ENCODE measurements around the gene PDCD7. TPM values are rescaled to one million over a fixed set of nuclear protein-coding genes. Genes with fewer than 3 reads are reported as not detected.

The PDCD7 gene
- total RNA-seq, 1 experiment from 2014 or later: 19.7 TPM

- H3K27ac ChIP-seq (ENCODE audit: low read length): no peak overlapping the region
- TF ChIP-seq, protein P1, sequence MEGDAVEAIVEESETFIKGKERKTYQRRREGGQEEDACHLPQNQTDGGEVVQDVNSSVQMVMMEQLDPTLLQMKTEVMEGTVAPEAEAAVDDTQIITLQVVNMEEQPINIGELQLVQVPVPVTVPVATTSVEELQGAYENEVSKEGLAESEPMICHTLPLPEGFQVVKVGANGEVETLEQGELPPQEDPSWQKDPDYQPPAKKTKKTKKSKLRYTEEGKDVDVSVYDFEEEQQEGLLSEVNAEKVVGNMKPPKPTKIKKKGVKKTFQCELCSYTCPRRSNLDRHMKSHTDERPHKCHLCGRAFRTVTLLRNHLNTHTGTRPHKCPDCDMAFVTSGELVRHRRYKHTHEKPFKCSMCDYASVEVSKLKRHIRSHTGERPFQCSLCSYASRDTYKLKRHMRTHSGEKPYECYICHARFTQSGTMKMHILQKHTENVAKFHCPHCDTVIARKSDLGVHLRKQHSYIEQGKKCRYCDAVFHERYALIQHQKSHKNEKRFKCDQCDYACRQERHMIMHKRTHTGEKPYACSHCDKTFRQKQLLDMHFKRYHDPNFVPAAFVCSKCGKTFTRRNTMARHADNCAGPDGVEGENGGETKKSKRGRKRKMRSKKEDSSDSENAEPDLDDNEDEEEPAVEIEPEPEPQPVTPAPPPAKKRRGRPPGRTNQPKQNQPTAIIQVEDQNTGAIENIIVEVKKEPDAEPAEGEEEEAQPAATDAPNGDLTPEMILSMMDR (IDR thresholded peaks at IDR 0.05): no peak
- TF ChIP-seq POLR2AphosphoS5 (IDR thresholded peaks at IDR 0.05; ENCODE audit: low read depth, low read length) (no peak), SIN3A (IDR thresholded peaks at IDR 0.05; ENCODE audit: borderline replicate concordance, insufficient read depth, low read depth, low read length) (no peak), TCF7L2 (IDR thresholded peaks at IDR 0.05; ENCODE audit: low read depth, low read length) (no peak)
- TF ChIP-seq, protein P2, sequence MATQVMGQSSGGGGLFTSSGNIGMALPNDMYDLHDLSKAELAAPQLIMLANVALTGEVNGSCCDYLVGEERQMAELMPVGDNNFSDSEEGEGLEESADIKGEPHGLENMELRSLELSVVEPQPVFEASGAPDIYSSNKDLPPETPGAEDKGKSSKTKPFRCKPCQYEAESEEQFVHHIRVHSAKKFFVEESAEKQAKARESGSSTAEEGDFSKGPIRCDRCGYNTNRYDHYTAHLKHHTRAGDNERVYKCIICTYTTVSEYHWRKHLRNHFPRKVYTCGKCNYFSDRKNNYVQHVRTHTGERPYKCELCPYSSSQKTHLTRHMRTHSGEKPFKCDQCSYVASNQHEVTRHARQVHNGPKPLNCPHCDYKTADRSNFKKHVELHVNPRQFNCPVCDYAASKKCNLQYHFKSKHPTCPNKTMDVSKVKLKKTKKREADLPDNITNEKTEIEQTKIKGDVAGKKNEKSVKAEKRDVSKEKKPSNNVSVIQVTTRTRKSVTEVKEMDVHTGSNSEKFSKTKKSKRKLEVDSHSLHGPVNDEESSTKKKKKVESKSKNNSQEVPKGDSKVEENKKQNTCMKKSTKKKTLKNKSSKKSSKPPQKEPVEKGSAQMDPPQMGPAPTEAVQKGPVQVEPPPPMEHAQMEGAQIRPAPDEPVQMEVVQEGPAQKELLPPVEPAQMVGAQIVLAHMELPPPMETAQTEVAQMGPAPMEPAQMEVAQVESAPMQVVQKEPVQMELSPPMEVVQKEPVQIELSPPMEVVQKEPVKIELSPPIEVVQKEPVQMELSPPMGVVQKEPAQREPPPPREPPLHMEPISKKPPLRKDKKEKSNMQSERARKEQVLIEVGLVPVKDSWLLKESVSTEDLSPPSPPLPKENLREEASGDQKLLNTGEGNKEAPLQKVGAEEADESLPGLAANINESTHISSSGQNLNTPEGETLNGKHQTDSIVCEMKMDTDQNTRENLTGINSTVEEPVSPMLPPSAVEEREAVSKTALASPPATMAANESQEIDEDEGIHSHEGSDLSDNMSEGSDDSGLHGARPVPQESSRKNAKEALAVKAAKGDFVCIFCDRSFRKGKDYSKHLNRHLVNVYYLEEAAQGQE (IDR thresholded peaks at IDR 0.05; ENCODE audit: insufficient read depth in 1 of 2, low read depth in 2 of 2, low read length in 1 of 2): no peak
- H3K4me3 ChIP-seq (ENCODE audit: low read depth in 2 of 2, low read length in 2 of 2): no peak overlapping the region
- POLR2A ChIA-PET: no interaction called here
- no peaks in the 10 kb centered on the region for H3K9me3 ChIP-seq (ENCODE audit: control insufficient read depth, insufficient read depth, low read depth, low read length)
- intact Hi-C loops (cut with micrococcal nuclease; ENCODE audit: unreplicated experiment): no loop called here
- DNase-seq (ENCODE audit: low read depth, low spot score): no peak
- H3K36me3 ChIP-seq (ENCODE audit: control insufficient read depth, insufficient read depth, low read length): no peaks in the 10 kb centered on the region
- in situ Hi-C loops (cut with HindIII; ENCODE audit: low pct_unique_long_range_greater_than_20kb, low sequenced_read_pairs): no loop called here
- H3K27me3 ChIP-seq (ENCODE audit: control insufficient read depth, insufficient read depth, low read length): no peaks in the 10 kb centered on the region; the same call in 1 of the 2 replicates
- no peak for ATAC-seq
- BruUV-seq (replicated peaks): no TSS peak
- H3K4me1 ChIP-seq (ENCODE audit: control insufficient read depth, insufficient read depth, low read length): no peaks in the 10 kb centered on the region
- CTCF ChIA-PET: no interaction called here
Measured at GRCh38 chr15:65072617-65073016, 61.0 kb downstream of the PDCD7 start.

DNA sequence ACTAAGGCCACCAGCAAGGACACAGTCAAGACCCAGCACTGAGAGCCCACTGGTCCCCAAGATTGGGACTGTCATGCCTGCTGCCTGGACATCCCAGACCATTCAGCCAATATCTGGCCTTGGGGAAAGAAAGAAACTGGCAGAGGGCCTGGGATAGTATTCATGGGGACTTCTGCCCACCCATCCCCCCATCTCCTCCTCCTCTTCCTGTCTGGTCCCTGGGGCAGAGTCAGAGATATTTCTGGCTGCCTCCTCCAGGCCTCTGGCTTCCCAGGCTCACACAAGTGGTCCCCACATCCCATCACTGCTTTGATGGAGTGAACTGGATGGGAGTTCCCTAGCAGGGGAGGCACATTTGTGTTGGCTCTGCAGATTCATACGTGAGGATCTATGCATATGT lies 61.6 kb downstream of the PDCD7 start:
- Histone ChIP-seq H3K4me3 (ENCODE audit: low read depth in 2 of 2, low read length in 2 of 2) (no peak overlapping the region), H3K36me3 (ENCODE audit: control insufficient read depth, insufficient read depth, low read length) (no peaks in the 10 kb centered on the region), H3K4me1 (ENCODE audit: control insufficient read depth, insufficient read depth, low read length) (no peaks in the 10 kb centered on the region), H3K27ac (ENCODE audit: low read length) (no peak overlapping the region), H3K9me3 (ENCODE audit: control insufficient read depth, insufficient read depth, low read depth, low read length) (no peaks in the 10 kb centered on the region), H3K27me3 (ENCODE audit: control insufficient read depth, insufficient read depth, low read length) (peaks cover 4% of the 10 kb centered on the region; the same call in 1 of the 2 replicates)
- CTCF ChIA-PET: no interaction called here
- intact Hi-C loops (cut with micrococcal nuclease; ENCODE audit: unreplicated experiment) (no loop called here), in situ Hi-C loops (cut with HindIII; ENCODE audit: low pct_unique_long_range_greater_than_20kb, low sequenced_read_pairs) (no loop called here)
- TF ChIP-seq SIN3A (IDR thresholded peaks at IDR 0.05; ENCODE audit: borderline replicate concordance, insufficient read depth, low read depth, low read length) (no peak), TCF7L2 (IDR thresholded peaks at IDR 0.05; ENCODE audit: low read depth, low read length) (no peak), POLR2AphosphoS5 (IDR thresholded peaks at IDR 0.05; ENCODE audit: low read depth, low read length) (no peak)
- TF ChIP-seq, protein P2 (IDR thresholded peaks at IDR 0.05; ENCODE audit: insufficient read depth in 1 of 2, low read depth in 2 of 2, low read length in 1 of 2): no peak
- TF ChIP-seq, protein P1 (IDR thresholded peaks at IDR 0.05): no peak
- POLR2A ChIA-PET: no interaction called here
- ATAC-seq: no peak
- no peak for DNase-seq (ENCODE audit: low read depth, low spot score)
- no TSS peak for BruUV-seq (replicated peaks)

Measured in Panc1 (cell line).